Brain pericyte (primary cell): ENCODE measurements around the gene KRT75.

Experiments used
- DNase-seq: peaks from one replicate; pipeline ENCODE4 v3.0.0-alpha.2; 2012; ENCODE audit warnings: low read depth, low spot score

The KRT75 gene

GRCh38 chr12:52392465-52393007 is 41.6 kb downstream of the KRT75 start:
- DNase-seq: no peak

GRCh38 chr12:52391618-52392002 is 42.6 kb downstream of the KRT75 start:
- no peak for DNase-seq

- no peak for DNase-seq
Measured at GRCh38 chr12:52390739-52391617, 43.2 kb downstream of the KRT75 start.

DNA sequence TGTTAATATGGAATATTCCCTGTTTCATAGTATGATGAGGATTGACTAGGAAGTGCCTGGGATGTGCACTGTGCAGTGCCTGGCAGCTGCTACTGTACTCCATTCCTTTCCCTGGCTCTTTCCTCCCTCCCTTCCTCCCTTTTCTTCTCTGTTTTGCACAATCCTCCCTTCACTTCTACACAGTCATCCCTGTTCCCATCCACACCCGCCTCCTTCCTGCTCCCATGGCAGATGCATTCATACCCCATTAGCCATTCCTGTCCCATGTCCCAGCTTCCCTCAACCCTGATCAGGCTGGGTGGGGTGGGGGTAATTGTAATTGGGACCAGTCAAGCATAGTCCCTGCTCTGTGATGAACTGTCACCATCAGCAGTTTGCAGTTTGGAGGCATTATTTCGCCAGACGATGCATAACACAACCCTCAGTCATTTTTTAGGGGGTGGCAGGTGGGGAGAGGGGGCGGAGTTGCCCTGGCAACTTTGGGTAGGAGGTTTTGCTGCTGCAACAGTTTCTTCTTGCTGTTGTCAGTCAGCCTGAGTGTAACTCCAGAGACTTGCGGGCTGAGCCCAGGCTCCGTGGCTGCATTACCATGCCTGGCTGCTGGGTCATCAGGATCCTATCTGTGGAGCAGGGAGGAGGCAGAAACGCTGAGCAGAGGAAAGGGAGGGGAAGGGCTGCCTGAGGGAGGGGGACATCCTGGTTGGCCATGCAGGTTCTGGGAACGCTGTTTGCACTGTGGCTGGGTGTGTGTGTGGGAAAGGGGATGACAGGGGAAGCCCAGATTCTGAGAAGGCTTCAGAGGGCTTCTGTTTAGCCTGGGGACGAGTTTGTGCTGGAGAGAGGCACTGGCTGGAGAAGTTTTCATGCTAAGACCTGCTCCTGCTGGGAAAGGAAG is 44.6 kb downstream of the KRT75 start:
- no peak for DNase-seq

DNA sequence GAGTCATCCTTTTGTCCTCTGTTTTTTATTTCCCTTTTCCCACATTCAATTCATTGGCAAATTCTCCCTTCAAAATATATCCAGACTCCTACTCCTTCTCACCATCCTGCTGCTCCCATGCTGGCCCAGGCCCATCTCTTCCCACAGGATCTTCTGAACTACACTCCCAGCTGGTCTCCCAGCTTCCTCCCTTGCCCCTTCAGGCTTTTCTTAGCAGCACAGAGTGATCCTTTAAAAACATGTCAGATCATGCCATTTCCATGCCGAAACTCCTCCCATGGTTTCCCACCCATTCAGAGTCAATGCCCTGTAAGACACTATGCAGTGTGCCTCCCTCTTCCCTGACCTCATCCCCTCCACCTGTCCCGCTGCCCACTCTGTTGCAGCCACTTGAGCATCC is 46.3 kb downstream of the KRT75 start:
- DNase-seq: no peak

DNA sequence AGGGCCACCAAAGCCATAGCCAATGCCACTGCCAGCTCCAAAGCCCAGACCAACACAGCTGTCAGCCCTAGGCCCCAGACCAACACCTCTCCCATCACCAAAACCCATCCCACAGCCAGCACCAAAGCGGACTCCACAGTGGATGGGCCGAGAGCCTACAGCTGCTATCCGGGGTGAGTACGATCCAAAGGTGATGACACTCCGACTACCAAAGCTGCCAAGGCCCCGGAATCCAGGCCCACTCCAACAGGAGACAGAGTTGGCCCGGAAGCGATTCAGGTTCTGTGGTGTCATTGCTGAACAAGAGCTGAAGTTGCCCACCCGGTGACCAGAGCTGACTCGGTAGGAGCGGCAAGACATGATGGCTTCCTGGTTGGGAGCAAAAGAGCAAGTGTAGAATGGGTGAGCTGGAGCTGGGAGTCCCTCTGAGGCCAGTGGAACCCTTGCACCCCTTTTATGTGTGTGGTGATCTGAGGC is 48.9 kb downstream of the KRT75 start, which contains the start of gene KRT84:
KRT84 (minus strand) TSS at position 427 of the 477 bp plus-strand sequence; CDS start at position 360, 67 bp downstream.
- DNase-seq: no peak

GRCh38 chr12:52383331-52383730 is 50.8 kb downstream of the KRT75 start:
- no peak for DNase-seq

DNA sequence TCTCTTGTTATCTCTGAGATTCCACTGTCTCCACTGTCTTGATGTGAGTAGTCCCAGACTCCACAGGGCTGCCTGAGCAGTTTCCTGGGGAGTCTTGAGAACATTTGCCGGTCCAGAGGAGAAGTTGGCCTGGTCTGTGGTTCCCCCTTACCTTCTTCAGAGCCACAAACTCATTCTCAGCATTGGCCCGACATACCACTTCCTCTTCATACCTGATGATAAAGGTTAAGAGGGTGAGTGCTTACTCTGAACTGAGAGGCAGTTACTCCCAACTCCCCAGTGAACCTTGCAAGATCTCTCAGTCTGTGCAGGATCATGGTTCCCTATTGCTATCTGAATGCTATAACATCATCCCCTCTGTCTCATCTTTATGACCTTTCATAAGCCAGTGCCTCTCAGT is 51.3 kb downstream of the KRT75 start:
- no peak for DNase-seq

GRCh38 chr12:52381206-52381605 is 53.0 kb downstream of the KRT75 start:
- no peak for DNase-seq

DNA sequence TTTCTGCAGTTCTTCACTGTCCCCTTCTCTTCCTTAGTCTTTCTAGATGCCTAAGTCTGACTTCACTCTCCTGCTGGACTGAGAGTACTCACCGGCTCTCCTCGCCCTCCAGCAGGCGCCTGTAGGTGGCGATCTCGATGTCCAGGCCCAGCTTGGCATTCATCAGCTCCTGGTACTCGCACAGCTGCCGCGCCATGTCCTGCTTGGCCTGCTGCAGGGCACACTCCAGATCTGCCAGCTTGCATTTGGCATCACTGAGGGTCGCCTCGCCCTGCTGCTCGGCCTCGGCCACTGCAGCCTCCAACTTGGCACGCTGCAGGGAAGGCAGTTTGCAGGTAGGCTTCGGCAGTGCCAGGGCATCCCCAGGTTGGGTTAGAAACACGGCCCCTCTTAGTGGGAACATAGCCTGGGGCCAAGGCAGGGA is 53.9 kb downstream of the KRT75 start:
- no peak for DNase-seq

GRCh38 chr12:52379536-52379935 is 54.6 kb downstream of the KRT75 start:
- no peak for DNase-seq

DNA sequence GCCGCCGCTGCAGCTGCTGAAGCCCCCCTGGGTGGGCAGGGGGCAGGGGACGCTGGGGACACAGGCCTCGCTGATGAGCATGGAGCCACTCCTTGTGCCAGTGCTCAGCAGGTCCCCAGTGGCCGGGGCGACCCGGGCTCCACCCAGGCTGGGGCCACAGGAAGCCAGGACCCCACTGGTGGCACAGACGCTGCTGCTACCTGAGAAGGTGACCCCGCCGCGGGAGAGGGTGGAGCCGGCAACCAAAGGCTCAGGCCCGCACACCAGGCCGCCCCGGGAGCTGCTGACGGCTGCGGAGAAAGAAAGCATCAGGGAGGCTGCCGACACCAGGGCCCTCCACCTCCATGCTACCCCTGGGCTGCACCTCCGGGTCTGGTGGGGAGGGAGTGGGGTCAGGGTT is 56.1 kb downstream of the KRT75 start:
- DNase-seq: no peak

DNA sequence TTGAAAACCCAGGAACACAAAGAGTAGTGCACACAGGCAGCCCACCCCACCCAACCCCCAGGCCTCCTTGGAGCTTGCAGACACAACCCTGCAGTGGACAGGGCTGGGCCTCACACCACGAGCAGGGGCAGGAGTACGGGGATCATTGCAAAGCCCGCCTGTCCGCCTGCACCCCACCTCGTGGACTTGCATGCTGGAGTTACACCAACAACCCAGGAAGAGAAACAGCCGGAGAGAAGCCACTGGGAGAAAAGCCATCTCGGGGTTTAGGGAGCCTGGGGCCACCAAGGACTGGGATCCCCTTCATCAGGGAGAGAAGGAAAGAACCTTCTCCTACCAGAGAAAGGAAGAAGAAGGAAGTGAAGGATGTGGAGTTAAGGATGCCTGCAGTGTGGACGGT is 56.9 kb downstream of the KRT75 start:
- no peak for DNase-seq
